A673 (cell line): ENCODE measurements around the gene AP3S1. TPM values are rescaled to one million over a fixed set of nuclear protein-coding genes. Genes with fewer than 3 reads are reported as not detected.

Source experiments
- BruUV-seq: library from RNA; stranded (reverse); fragments of 400-500 nt; replicated peaks from 2 replicates; lab custom pipeline; 2021; lab: Mats Ljungman, UMichigan
- CTCF ChIA-PET: fragments of 300-600 bp; sonication (Branson Sonifier 250); formaldehyde crosslinking; loops from one replicate; lab custom pipeline; 2022; ENCODE audit warnings: antibody characterized with exemption; lab: Charles Lee
- POLR2A ChIA-PET: fragments of 300-600 bp; sonication (Branson Sonifier 250); formaldehyde crosslinking; loops from one replicate; lab custom pipeline; 2022; ENCODE audit warnings: antibody characterized with exemption; ENCODE audit not compliant: low non-redundant PET; lab: Charles Lee
- DNase-seq: peaks from one replicate; pipeline ENCODE4 v3.0.0-alpha.2; 2015; ENCODE audit warnings: low spot score
- H3K27ac ChIP-seq: fragments of 200-600 bp; sonication (generic); 2 replicates; pipeline ENCODE4 v1.5.1; 2016; ENCODE audit warnings: mixed run types, low read depth, mild to moderate bottlenecking, mixed read lengths, antibody characterized with exemption, low read length; ENCODE audit not compliant: poor library complexity, severe bottlenecking
- H3K27me3 ChIP-seq: fragments of 200-600 bp; sonication (generic); replicated peaks from 2 replicates; pipeline ENCODE4 v1.6.1; 2017; ENCODE audit warnings: mixed run types, low read depth, mild to moderate bottlenecking, mixed read lengths, antibody characterized with exemption, low read length; ENCODE audit not compliant: insufficient read depth, poor library complexity
- H3K36me3 ChIP-seq: fragments of 200-600 bp; sonication (generic); 2 replicates; pipeline ENCODE4 v1.6.1; 2016; ENCODE audit warnings: mixed run types, mild to moderate bottlenecking, mixed read lengths, antibody characterized with exemption, low read length; ENCODE audit not compliant: insufficient read depth, poor library complexity, severe bottlenecking
- H3K4me1 ChIP-seq: fragments of 200-600 bp; sonication (generic); 2 replicates; pipeline ENCODE4 v1.6.1; 2017; ENCODE audit warnings: mixed run types, mild to moderate bottlenecking, mixed read lengths, antibody characterized with exemption, low read length; ENCODE audit not compliant: insufficient read depth, poor library complexity, severe bottlenecking
- H3K4me3 ChIP-seq: fragments of 200-600 bp; sonication (generic); 2 replicates; pipeline ENCODE4 v1.5.1; 2016; ENCODE audit warnings: low read depth, mixed run types, mild to moderate bottlenecking, mixed read lengths, low read length; ENCODE audit not compliant: poor library complexity, severe bottlenecking
- H3K9me3 ChIP-seq: fragments of 200-600 bp; sonication (generic); 2 replicates; pipeline ENCODE4 v1.6.1; 2016; ENCODE audit warnings: mixed run types, low read depth, mild to moderate bottlenecking, mixed read lengths, antibody characterized with exemption, low read length; ENCODE audit not compliant: poor library complexity, severe bottlenecking
- EZH2 ChIP-seq: fragments of 200-600 bp; sonication (generic); IDR thresholded peaks from 2 replicates; pipeline ENCODE4 v1.6.1; 2017; ENCODE audit warnings: borderline replicate concordance, low read depth, mild to moderate bottlenecking, mixed read lengths, antibody characterized with exemption, low read length; ENCODE audit not compliant: poor library complexity, severe bottlenecking
- intact Hi-C: fragments of 100-400 bp; cut with micrococcal nuclease; formaldehyde crosslinking; loops from one replicate; pipeline ENCODE4 v1.10.0; 2022; ENCODE audit not compliant: unreplicated experiment
- total RNA-seq: library from RNA; stranded (reverse); gene quantifications from 2 replicates; pipeline ENCODE4 v1.2.3, GENCODE V29; 2021
- TF ChIP-seq, protein P1 (sequence below): fragments of 300-800, 200-600 bp; sonication (generic); conservative IDR thresholded peaks from 2 replicates; pipeline ENCODE4 v1.5.1; 2017; ENCODE audit warnings: low read depth, mild to moderate bottlenecking, antibody characterized with exemption, low read length, moderate library complexity, mixed read lengths

AP3S1 gene
- total RNA-seq, 1 experiment from 2014 or later, result 66.9 TPM

DNA sequence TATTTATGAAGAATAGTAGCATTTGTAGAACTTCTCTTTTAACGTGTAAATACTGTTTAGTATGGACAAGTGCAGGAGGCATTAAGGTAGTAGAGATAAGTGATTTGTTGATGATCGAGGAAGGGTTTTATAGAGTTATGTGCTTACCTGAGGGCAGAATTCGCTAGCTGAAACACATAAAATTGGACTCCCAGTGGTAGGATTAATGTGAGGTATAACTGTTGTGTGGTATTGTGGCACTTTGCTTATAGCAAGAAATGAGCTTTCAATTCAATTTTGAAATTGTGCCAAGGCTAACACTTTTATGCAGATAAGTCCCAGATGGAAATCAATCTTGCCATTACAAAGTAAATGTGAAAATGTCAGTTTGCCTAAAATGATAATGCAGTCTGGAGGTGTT is 1.2 kb downstream of the AP3S1 start:
- peaks cover 22% of the 10 kb centered on the region for H3K4me1 ChIP-seq
- no peak for DNase-seq
- TSS peak; percentile 50 for BruUV-seq
- ChIA-PET CTCF (no interaction called here), POLR2A (no interaction called here)
- peak overlapping the region; percentile 80 for H3K4me3 ChIP-seq
- no peak overlapping the region for H3K27ac ChIP-seq
- H3K36me3 ChIP-seq, result peaks cover under 1% of the 10 kb centered on the region
- intact Hi-C loops, result no loop called here
- TF ChIP-seq, protein P1, sequence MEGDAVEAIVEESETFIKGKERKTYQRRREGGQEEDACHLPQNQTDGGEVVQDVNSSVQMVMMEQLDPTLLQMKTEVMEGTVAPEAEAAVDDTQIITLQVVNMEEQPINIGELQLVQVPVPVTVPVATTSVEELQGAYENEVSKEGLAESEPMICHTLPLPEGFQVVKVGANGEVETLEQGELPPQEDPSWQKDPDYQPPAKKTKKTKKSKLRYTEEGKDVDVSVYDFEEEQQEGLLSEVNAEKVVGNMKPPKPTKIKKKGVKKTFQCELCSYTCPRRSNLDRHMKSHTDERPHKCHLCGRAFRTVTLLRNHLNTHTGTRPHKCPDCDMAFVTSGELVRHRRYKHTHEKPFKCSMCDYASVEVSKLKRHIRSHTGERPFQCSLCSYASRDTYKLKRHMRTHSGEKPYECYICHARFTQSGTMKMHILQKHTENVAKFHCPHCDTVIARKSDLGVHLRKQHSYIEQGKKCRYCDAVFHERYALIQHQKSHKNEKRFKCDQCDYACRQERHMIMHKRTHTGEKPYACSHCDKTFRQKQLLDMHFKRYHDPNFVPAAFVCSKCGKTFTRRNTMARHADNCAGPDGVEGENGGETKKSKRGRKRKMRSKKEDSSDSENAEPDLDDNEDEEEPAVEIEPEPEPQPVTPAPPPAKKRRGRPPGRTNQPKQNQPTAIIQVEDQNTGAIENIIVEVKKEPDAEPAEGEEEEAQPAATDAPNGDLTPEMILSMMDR, result no peak
- no peak for TF ChIP-seq EZH2
- no peaks in the 10 kb centered on the region for H3K9me3 ChIP-seq
- H3K27me3 ChIP-seq, result no peaks in the 10 kb centered on the region

DNA sequence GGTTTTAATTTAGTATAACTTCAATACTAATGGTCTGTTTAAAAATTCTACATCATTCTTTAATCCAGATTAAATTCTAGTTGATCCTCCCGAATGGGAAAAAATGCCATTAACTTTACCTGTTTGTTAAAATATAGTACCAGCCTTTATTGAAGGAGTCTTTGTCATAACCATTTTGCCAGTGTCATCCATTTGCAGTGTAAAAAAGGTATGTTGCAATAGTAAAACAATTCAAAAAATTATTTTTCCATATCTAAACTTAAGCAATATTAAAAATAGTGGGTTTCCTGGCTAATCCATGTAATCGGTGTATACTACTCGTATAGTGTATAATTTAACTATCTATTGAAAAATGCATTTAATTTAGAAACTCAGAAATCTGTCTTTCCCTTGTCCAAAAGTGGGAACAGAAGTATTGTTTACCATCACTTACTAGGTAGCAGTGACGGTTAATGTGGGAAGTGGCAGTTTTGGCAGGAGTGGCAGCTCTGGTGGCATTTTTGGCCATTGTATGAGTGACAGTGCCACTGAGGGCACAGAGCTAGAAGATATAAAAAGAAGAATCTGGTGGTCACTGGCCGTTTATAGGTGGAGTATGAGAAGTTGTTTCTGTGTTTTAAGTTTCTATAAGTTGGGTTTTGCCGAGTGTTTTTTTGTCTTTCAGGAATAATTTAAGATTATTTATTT is 1.9 kb downstream of the AP3S1 start:
- Histone ChIP-seq H3K9me3 (no peaks in the 10 kb centered on the region), H3K4me1 (peaks cover 20% of the 10 kb centered on the region), H3K36me3 (no peaks in the 10 kb centered on the region), H3K4me3 (peak overlapping the region; percentile 80), H3K27me3 (no peaks in the 10 kb centered on the region), H3K27ac (no peak overlapping the region)
- DNase-seq, result no peak
- no peak for TF ChIP-seq EZH2
- TF ChIP-seq, protein P1, result no peak
- no TSS peak for BruUV-seq
- CTCF ChIA-PET, result no interaction called here
- POLR2A ChIA-PET, result no interaction called here
- intact Hi-C loops, result no loop called here

DNA sequence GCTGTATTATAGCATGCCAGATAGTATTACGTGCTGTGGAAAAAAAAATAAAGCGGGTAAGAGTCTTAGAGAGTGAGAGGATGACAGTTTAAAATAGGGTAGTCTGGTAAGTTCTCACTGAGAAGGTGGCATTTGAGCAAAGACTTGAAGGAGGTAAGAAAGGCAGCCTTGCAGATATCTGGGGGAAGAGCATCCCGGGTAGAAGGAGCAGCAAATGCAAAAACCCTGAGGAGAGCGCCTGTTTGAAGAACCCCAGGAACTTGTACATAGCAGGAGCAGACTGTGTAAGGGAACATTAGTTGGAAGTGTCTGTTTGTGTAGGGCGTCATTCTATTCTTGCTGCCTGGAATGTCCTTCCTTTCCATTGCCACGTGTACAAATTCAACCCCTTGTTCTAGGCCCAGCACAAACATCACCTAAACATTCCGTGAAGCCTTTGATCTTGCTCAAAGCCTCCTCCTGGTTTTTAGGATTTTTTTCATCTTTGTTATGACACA is 2.6 kb downstream of the AP3S1 start:
- no peaks in the 10 kb centered on the region for H3K27me3 ChIP-seq
- H3K9me3 ChIP-seq, result no peaks in the 10 kb centered on the region
- H3K27ac ChIP-seq, result no peak overlapping the region
- H3K4me3 ChIP-seq, result no peak overlapping the region
- TF ChIP-seq EZH2, result no peak
- TF ChIP-seq, protein P1, result no peak
- intact Hi-C loops, result no loop called here
- peaks cover 15% of the 10 kb centered on the region for H3K4me1 ChIP-seq
- CTCF ChIA-PET, result no interaction called here
- BruUV-seq, result no TSS peak
- H3K36me3 ChIP-seq, result no peaks in the 10 kb centered on the region
- DNase-seq, result no peak
- POLR2A ChIA-PET, result no interaction called here
